Psoas muscle (tissue), 8 donors: ENCODE data around the gene TSPO2. TPM values are rescaled to one million over a fixed set of nuclear protein-coding genes. Genes with fewer than 3 reads are reported as not detected.

Experiments used
- ATAC-seq, 4 donors: fragments of 200-7000 bp; cut with Tn5 transposase; one replicate each; pipeline ENCODE4 v1.9.1; 2020; ENCODE audit warnings: moderate library complexity in 3 of 4, mild to moderate bottlenecking in 2 of 4
- DNase-seq, 2 donors: peaks; one replicate each; pipeline ENCODE4 v3.0.0-alpha.2; 2020
- H3K27ac ChIP-seq: fragments of 200-600 bp; one replicate; pipeline ENCODE4 v1.8.0; 2022
- H3K27me3 ChIP-seq, 3 donors: fragments of 200-600 bp in 1 of 3; one replicate each; pipeline versions ENCODE4 v1.6.1 to v1.8.0; 2013 to 2022; ENCODE audit warnings: low read length in 2 of 3, mild to moderate bottlenecking in 2 of 3, moderate library complexity in 1 of 3; ENCODE audit not compliant: insufficient read depth in 3 of 3
- H3K36me3 ChIP-seq, 2 donors: fragments of 200-600 bp in 1 of 2; one replicate each; pipeline versions ENCODE4 v1.6.1 to v1.8.0; 2013 to 2022; ENCODE audit warnings: low read depth in 1 of 2, mild to moderate bottlenecking in 1 of 2, moderate library complexity in 1 of 2; ENCODE audit not compliant: insufficient read depth in 1 of 2
- H3K4me1 ChIP-seq: fragments of 200-600 bp; one replicate; pipeline ENCODE4 v1.8.0; 2022
- H3K4me3 ChIP-seq: fragments of 200-600 bp; one replicate; pipeline ENCODE4 v1.8.0; 2022; ENCODE audit warnings: mild to moderate bottlenecking
- H3K9me3 ChIP-seq: fragments of 200-600 bp; one replicate; pipeline ENCODE4 v1.8.0; 2022
- CTCF ChIP-seq: fragments of 200-600 bp; IDR thresholded peaks from one replicate; pipeline ENCODE4 v1.8.0; 2022; ENCODE audit warnings: antibody characterized with exemption
- WGBS, 3 donors: extraction: QIAGEN DNeasy Blood & Tissue Kit; methylation state at CpG; one replicate each; pipeline versions ENCODE4 v1.1.6 to v1.1.7; 2013; 5-methylcytosine and 5-hydroxymethylcytosine counted together
- intact Hi-C, 2 donors: fragments of 100-400 bp; cut with DNase I; formaldehyde crosslinking; loops; one replicate each; pipeline versions ENCODE4 v1.11.0 to v1.14.2; 2022
- polyA plus RNA-seq, 3 donors: library from polyadenylated mRNA; stranded (reverse); fragments of 200-250 nt; gene quantifications; one replicate each; pipeline ENCODE4 v1.2.3, GENCODE V29; 2013
- total RNA-seq, 4 donors: library from RNA; stranded (reverse); fragmentation: NEBNext Ultra II Directional in 2 of 4; extraction: Animal tissue kit (Norgen Biotek cat#: 25700) in 2 of 4; gene quantifications; one replicate each; pipeline versions ENCODE4 v1.2.1 to v1.2.4, GENCODE V29; 2021 to 2023
- donor health status: healthy with polysubstance abuse.
- donor health status: DM: no; HTN: no; CAD: no; lungs with moderate emphysema.
- donor health status: Bipolar disorder and iron deficiency.
- donor health status: healthy.
- donor health status: DM: yes; HTN: yes; CAD: no.
- donor health status: DM: no; HTN: no; CAD: no.
- donor health status: DM: no; HTN: no; CAD: no.
- donor health status: DM: yes; HTN: yes; CAD: no.

Gene TSPO2
- total and polyA plus RNA-seq, 7 donors, result 0.27 TPM; not detected in 6

DNA sequence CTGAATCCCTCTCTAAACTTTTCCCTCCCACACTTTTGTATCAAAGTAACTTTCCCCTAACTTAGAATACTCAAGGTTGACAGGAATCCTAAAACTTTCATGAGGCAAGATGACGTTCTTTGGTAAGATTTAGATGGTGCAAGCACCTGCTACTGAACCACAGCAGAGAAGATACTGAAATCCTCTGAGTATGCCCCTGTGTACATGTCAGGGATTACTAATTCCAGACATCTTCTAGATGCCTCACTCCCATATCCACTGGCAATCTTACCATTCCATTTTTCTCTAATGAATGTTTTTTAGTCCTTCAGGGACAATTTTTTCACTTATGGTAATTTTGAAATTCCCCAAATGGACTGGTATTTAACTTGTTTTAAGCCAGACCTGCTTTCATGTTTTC is 19.8 kb downstream of the TSPO2 start:
- Histone ChIP-seq H3K9me3 (no peaks in the 10 kb centered on the region), H3K4me3 (peak overlapping the region; percentile 63), H3K27ac (peak overlapping the region; percentile 92), H3K4me1 (peaks cover 53% of the 10 kb centered on the region), H3K36me3 (peaks cover 2 to 71% of the 10 kb centered on the region in 2 donors), H3K27me3 (no peaks in the 10 kb centered on the region)
- 25 to 40% (median 33%) methylated on average over 1 of the region's 1 CpG for WGBS, 3 donors
- intact Hi-C loops, result loop anchor here in 1 of 2 donors (10.0 kb wide), 1 partner anchor 57 kb away; no protein-coding TSS in a partner anchor
- TF ChIP-seq CTCF, result no peak
- no peak for ATAC-seq
- DNase-seq, result no peak

- Histone ChIP-seq H3K36me3 (peaks cover 2 to 82% of the 10 kb centered on the region in 2 donors), H3K9me3 (no peaks in the 10 kb centered on the region), H3K27ac (peak overlapping the region; percentile 92), H3K4me1 (peaks cover 48% of the 10 kb centered on the region), H3K4me3 (peak overlapping the region; percentile 63), H3K27me3 (no peaks in the 10 kb centered on the region)
- intact Hi-C loops, result loop anchor here in 1 of 2 donors (10.0 kb wide), 1 partner anchor 59 kb away; no protein-coding TSS in a partner anchor
- ATAC-seq (peak; percentile 83 to 87 (median 86)), DNase-seq (no peak)
- whole genome bisulfite sequencing, 3 donors, result 32 to 60% (median 34%) methylated on average over 2 of the region's 2 CpGs
- TF ChIP-seq CTCF, result no peak
Observed at GRCh38 chr6:41063884-41064285, 21.6 kb downstream of the TSPO2 start.

- Histone ChIP-seq H3K27ac (peak overlapping the region; percentile 92), H3K9me3 (no peaks in the 10 kb centered on the region), H3K4me1 (peaks cover 46% of the 10 kb centered on the region), H3K27me3 (no peaks in the 10 kb centered on the region), H3K4me3 (peak overlapping the region; percentile 63), H3K36me3 (peaks cover 2 to 90% of the 10 kb centered on the region in 2 donors)
- no peak for TF ChIP-seq CTCF
- intact Hi-C loops, result loop anchor here (5.0 to 10.0 kb wide), 3 partner anchors 38 to 60 kb away; no protein-coding TSS in a partner anchor
- WGBS, 3 donors, result 39 to 69% (median 56%) methylated on average over 5 of the region's 5 CpGs
- DNase-seq (no peak), ATAC-seq (no peak)
Observed at GRCh38 chr6:41064841-41065240, 22.6 kb downstream of the TSPO2 start.

DNA sequence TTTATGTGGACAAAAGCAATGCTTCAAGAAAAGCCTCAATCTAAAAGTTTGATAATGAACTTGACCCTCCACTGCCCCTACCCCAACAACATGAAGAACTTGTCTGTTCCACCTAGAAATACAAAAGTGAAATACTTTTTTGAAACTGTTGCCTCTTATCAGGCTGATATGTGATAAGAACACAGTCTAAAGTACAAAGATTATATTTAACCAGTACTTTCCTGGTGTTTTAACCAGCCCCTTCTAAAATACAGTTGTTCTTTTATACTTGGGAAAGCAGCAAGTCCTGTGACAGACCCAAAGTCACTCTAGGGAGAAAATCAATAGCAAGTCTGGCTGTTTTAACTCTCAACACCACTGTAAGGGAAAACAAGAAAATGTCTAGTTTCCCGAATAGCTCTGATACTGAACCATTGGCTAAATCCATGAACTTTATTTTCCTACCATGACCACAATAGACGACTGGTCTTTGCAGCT is 23.3 kb downstream of the TSPO2 start:
- H3K36me3 ChIP-seq, result peaks cover 2 to 92% of the 10 kb centered on the region in 2 donors
- H3K27me3 ChIP-seq, result no peaks in the 10 kb centered on the region
- H3K27ac ChIP-seq, result peak overlapping the region; percentile 92
- H3K4me1 ChIP-seq, result peaks cover 39% of the 10 kb centered on the region
- no peak overlapping the region for H3K4me3 ChIP-seq
- ATAC-seq (no peak), DNase-seq (no peak)
- intact Hi-C loops, result loop anchor here (5.0 to 10.0 kb wide), 3 partner anchors 38 to 61 kb away; no protein-coding TSS in a partner anchor
- H3K9me3 ChIP-seq, result no peaks in the 10 kb centered on the region
- no peak for TF ChIP-seq CTCF
- 73 to 82% (median 79%) methylated on average over 2 of the region's 2 CpGs for WGBS, 3 donors
